ENCODE data around the gene GBA2.

GRCh38 chr9:35700031-35700430 lies 49.0 kb downstream of the GBA2 start:
- no peak for TF ChIP-seq TEAD4 (IDR thresholded peaks at IDR 0.05; ENCODE audit: borderline replicate concordance, insufficient read depth)
- TF ChIP-seq CTCF (IDR thresholded peaks at IDR 0.05) = no peak

Data from SK-N-SH (cell line).